Measurements from ENCODE around the gene TFR2.

- TF ChIP-seq CTCF (IDR thresholded peaks at IDR 0.05) = no peak
- no peak for TF ChIP-seq EZH2 (IDR thresholded peaks at IDR 0.05; ENCODE audit: borderline replicate concordance, insufficient read depth, low read depth, low read length, poor library complexity, severe bottlenecking)
These were observed 21.1 kb downstream of the TFR2 start for GRCh38 chr7:100620239-100620638.

All from B cell (primary cell).